Inflammatory macrophage (primary cell): ENCODE measurements around the gene MYO9A.

ENCODE experiments used
- DNase-seq, 2 donors: peaks; one replicate each; pipeline ENCODE4 v3.0.0-alpha.2; 2020 to 2022

The MYO9A gene

DNA sequence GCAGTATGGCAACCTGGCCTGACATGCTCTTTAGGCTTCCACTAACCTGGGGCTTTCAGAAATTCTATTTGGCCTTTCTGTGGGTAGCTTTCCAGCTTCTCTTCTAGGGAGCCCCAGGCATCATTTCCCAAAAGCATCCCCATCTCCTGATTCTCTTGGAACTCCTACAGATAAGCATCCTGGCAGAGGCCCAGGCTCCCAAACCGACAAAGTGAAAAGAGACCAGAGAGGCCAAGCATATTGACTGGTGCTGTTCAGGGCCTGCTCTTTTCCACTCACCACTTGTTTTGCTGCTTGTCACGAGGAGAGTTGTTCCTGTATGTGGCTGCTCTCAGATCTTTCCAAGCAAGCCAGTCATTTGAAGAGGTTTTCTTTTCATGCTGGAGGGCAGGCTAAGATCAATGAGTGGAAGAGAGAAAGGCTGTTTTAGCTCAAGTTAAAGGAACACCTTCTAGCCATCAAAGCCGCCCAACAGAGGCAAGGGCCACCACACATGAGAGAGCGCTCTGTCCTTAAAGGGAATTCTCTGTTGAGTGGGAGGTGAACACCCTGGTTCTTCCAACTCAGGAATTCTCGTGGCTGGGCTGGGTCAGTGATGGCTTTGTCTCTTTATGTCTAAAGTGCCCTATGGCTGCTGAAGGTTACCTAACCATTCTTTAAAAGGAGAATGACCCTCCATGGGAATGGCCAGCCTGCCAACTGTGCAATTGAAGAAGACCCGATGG lies 338.7 kb downstream of the MYO9A start:
- DNase-seq: no peak

GRCh38 chr15:71777216-71777943 lies 340.6 kb downstream of the MYO9A start:
- no peak for DNase-seq

GRCh38 chr15:71776304-71776703 lies 341.6 kb downstream of the MYO9A start:
- no peak for DNase-seq

DNA sequence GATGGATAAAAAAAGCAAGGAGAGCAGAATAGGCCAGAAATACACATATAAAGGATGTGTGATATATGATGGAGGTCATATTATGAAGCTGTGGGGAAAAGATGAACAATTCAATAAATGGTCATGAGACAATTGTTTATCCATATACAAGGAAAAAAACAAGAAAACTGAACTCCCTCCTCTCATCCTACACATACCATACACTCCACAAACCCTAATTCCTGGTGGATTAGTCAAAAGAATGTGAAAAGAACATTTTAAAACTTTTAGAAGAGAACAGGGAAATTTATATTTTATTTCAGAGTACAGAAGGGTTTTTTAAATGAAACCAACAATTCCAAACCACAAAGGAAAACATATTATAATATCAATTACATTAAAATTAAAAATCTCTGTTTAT lies 342.1 kb downstream of the MYO9A start:
- DNase-seq: no peak

DNA sequence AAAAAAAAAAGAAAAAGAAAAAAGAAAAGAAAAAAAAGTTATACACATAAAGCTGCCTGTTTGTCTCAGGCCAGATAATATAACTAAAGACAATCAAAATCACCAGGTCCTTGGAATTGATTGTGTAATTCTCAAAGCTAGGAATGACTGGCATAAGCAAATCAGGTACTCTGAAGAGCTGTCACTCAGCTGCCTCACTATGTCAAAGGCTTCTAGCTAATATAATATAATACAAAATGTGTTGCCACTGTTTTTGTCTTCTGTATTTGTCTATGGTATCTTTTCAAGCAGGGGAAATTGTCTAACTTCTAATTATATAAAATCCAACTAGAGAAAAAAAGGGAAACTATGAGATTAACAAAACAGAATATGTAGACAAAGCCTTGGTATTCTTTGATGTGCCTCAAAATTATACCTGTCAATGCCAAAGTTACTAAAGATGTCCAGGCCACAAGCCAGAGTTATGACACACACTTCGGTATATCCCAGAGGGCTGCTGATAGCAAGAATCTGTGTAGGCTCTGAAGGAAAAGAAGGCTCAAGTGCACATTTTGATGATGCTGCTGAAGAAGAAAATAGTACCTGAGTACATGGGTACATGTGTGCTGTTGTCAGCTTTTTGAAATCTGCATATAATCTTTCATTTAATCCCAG lies 344.6 kb downstream of the MYO9A start:
- DNase-seq: no peak
